ENCODE results near the gene OSBPL2. TPM values are rescaled to one million over a fixed set of nuclear protein-coding genes. Genes with fewer than 3 reads are reported as not detected.
A peak's percentile ranks its signal among the peaks of the same experiment; 100 is the strongest.

The OSBPL2 gene
- total RNA-seq, 1 donor: 21.1 TPM

DNA sequence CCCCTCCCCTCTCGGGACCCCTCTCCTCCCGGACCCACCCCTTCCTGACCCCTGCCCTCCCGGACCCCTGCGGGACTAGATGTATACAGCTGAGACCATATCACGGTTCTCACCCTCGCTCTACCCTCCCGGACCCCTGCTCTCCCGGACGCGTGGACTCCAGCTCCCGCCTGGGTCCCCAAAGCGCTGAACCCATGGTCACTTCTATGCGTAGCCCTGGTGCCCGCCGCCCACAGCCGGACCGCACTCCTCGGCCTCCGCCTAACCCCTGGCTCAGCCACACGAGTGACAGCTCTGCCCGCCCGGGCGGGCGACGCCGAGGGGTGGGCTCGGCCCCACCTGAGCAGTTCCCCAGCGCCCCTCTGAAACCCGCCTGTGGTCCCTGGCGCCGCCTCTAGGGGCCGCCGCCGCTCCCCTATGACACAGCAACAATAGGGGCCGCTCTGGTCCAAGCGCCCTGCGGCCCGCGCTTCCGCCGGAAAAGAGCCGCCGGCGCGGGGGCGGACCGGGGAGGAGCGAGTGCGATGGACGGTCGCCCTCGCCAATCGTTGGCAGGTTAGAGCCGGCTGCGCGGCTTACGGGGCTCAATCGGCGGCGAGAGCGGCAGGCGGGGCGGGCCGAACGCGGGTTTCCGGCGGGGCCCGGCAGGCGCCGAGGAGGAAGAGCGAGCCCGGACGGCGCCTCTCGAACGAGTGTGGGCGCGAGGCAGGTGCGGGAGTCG is 64.2 kb downstream of the OSBPL2 start, which contains the start of gene ADRM1:
Gene ADRM1, plus strand, starts transcription at position 657 of the 721 bp plus-strand sequence. CDS start 572 bp downstream, outside the sequence.
- TF ChIP-seq, protein P1, sequence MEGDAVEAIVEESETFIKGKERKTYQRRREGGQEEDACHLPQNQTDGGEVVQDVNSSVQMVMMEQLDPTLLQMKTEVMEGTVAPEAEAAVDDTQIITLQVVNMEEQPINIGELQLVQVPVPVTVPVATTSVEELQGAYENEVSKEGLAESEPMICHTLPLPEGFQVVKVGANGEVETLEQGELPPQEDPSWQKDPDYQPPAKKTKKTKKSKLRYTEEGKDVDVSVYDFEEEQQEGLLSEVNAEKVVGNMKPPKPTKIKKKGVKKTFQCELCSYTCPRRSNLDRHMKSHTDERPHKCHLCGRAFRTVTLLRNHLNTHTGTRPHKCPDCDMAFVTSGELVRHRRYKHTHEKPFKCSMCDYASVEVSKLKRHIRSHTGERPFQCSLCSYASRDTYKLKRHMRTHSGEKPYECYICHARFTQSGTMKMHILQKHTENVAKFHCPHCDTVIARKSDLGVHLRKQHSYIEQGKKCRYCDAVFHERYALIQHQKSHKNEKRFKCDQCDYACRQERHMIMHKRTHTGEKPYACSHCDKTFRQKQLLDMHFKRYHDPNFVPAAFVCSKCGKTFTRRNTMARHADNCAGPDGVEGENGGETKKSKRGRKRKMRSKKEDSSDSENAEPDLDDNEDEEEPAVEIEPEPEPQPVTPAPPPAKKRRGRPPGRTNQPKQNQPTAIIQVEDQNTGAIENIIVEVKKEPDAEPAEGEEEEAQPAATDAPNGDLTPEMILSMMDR (IDR thresholded peaks at IDR 0.05; ENCODE audit: insufficient read depth, low read length): peak; percentile 88
- H3K4me3 ChIP-seq (ENCODE audit: low read depth, low read length): peak within 1 kb of the TSS; percentile 86
- peak; percentile 94 for DNase-seq (ENCODE audit: low read depth)

DNA sequence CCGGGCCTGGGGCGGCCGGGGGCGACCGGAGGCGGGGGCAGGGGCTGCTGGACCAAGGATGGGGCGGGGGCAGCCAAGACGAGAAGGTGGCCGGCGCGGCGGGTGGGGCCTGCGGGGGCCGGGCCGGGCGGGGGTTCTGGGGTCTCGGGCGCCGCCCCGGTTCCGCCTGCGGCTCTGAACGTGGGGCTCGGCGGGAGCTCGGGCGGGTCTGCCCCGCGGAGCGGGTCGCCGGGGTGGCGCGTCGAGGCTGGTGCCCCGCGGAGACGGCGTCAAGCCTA is 64.7 kb downstream of the OSBPL2 start:
- DNase-seq (ENCODE audit: low read depth): no peak
- H3K4me3 ChIP-seq (ENCODE audit: low read depth, low read length): peak overlapping the region; percentile 86
- TF ChIP-seq, protein P1 (IDR thresholded peaks at IDR 0.05; ENCODE audit: insufficient read depth, low read length): no peak

DNA sequence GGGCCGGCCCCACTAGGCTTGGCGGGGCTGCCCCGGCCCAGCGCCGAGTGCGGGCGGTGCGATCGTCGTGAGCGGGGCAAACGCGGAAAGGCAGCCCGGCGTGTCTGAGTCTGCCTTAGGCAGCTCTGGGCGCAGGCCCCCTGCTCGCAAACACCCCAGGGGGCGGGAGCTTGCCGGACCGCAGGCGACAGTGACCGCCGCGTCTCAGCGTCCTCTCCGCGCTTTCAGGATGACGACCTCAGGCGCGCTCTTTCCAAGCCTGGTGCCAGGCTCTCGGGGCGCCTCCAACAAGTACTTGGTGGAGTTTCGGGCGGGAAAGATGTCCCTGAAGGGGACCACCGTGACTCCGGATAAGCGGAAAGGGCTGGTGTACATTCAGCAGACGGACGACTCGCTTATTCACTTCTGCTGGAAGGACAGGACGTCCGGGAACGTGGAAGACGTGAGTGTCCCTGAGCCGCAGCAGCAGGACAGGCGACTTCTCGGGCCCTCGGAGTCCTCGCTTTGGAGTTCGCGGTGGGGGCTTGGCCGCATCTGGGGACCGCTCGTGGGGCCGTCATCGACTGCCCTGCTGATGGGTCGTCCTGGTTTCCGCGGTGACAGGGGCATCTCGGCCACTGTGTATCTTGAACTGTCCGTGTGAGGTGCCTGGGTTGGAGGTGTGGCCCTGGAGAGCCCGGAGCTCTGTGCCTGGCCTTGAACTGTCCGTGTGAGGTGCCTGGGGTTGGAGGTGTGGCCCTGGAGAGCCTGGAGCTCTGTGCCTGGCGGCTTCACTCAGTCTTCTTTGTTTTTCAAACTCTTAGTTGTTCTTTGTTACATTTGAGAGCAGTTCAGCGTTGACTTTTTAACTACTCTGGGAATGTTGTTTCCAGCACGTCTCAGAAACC is 65.3 kb downstream of the OSBPL2 start:
- peak overlapping the region; percentile 86 for H3K4me3 ChIP-seq (ENCODE audit: low read depth, low read length)
- TF ChIP-seq, protein P1 (IDR thresholded peaks at IDR 0.05; ENCODE audit: insufficient read depth, low read length): no peak
- DNase-seq (ENCODE audit: low read depth): peak; percentile 7

DNA sequence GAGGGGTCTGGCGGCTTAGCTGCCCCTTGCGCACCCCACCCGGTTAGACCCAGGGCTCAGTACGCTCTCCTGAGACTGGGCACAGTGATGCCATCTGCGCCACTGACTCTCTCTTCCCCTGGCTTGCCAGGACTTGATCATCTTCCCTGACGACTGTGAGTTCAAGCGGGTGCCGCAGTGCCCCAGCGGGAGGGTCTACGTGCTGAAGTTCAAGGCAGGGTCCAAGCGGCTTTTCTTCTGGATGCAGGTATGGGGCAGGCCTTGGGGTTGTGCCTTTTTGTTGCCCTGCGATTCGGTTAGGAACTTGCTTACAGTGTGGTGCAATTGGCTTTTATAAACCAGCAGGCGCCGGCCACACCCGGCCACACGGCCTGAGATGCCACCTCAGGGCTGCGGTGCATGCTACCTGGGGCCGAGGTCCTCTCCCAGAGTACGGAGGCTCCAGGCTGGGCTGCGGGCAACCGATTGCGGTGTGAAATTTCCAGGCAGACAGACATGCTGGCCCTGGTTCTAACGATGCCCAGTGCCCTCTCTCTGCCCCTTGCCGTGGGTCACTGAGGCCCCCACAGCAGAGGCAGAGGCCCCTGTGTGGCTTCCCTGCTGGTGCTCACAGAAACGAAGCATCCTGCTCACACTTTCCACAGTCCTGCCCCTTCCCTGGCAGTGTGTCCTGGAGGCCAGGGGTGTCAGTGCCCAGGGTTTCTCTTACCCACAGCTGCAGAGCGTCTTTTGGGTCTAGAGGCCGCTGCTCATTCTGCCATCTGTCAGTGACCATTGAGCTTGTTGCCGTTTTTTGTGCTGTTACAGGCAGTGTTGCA is 66.2 kb downstream of the OSBPL2 start:
- peak overlapping the region; percentile 86 for H3K4me3 ChIP-seq (ENCODE audit: low read depth, low read length)
- TF ChIP-seq, protein P1 (IDR thresholded peaks at IDR 0.05; ENCODE audit: insufficient read depth, low read length): no peak
- DNase-seq (ENCODE audit: low read depth): no peak

DNA sequence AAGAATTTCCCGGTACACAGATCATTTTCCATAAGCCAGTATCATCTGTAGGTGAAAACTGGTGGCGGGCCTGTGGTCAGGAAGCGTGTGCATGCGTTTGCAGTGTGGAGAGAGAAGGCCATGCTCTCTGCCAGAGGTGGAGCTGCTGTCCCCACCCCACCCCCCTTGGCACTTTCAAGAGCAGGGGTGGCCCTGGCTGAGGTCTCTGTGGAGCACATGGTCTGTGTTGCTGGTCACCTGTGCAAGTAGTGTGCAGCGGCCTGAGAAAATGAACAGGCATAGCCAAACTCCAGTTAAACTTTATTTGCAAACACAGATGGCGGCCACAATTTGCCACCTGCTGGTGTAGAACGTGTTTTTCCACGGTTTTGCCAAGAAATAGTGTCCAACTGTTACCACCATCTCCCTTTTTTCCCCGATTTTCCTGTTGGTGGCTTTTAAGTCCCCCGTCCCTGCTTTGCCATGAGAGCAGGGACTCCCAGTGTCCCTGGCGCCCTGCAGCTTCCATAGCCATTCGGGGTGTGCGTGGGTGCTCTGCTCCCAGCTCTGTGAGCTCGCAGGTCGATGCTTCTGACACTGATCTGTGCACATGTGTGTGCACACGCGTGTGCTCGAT is 66.9 kb downstream of the OSBPL2 start:
- peak overlapping the region; percentile 86 for H3K4me3 ChIP-seq (ENCODE audit: low read depth, low read length)
- TF ChIP-seq, protein P1 (IDR thresholded peaks at IDR 0.05; ENCODE audit: insufficient read depth, low read length): no peak
- peak; percentile 3 for DNase-seq (ENCODE audit: low read depth)

DNA sequence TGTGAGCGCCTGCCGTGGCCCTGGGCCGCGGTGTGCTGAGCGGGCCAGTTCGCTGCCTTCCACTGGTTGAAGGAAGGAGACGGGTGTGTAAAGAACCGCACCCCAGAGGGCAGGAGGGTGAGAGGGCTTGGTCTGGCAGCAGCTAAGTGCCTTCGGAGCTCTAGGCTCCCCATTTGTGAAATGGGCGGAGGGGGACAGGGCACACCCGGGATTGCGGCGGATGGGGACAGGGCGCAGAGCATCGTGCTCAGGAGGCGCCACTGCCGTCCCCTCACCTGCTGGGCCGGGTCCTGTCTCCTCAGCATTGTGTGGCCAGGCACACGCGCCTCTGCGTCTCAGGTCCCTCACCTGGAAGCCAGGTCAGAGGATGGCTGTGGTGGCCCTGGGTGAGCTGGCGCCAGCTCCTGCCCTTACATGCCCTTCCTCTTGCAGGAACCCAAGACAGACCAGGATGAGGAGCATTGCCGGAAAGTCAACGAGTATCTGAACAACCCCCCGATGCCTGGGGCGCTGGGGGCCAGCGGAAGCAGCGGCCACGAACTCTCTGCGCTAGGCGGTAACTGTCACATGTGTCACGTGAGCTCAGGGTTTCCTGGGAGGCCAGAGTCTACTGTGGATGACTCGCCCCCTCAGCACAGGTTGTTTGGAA is 67.6 kb downstream of the OSBPL2 start:
- DNase-seq (ENCODE audit: low read depth): no peak
- H3K4me3 ChIP-seq (ENCODE audit: low read depth, low read length): no peak overlapping the region
- TF ChIP-seq, protein P1 (IDR thresholded peaks at IDR 0.05; ENCODE audit: insufficient read depth, low read length): no peak
